K562 (cell line): ENCODE results near the gene FRMPD2. TPM values are rescaled to one million over a fixed set of nuclear protein-coding genes. Genes with fewer than 3 reads are reported as not detected.

Source experiments
- ATAC-seq: fragments of 200-7000 bp; cut with Tn5 transposase; 3 replicates; pipeline ENCODE4 v1.9.1; 2020; ENCODE audit warnings: moderate library complexity
- BruUV-seq: library from RNA; stranded (reverse); fragments of 400-500 nt; replicated peaks from 2 replicates; lab custom pipeline; 2021; lab: Mats Ljungman, UMichigan
- CTCF ChIA-PET: fragments of 300-600 bp; formaldehyde crosslinking; extraction: SDS; loops from one replicate; lab custom pipeline; 2021; ENCODE audit warnings: low intra/inter-chr PET ratio; lab: Yijun Ruan, JAX
- POLR2A ChIA-PET: fragments of 300-600, 350-650 bp; sonication (Branson Sonifier 250); formaldehyde crosslinking; extraction: SDS; loops from one replicate; lab custom pipeline; 2021; ENCODE audit warnings: antibody characterized with exemption, inconsistent platforms; lab: Yijun Ruan, JAX
- DNase-seq, 4 experiments: peaks; one replicate each; pipeline versions ENCODE4 v3.0.0 to v3.0.0-alpha.2; 2011 to 2018; ENCODE audit warnings: low spot score in 3 of 4, mixed read lengths in 3 of 4; ENCODE audit errors: extremely low read depth in 1 of 4
- FAIRE-seq: peaks from 2 replicates; lab custom pipeline; 2011; peaks lifted over from hg19 to GRCh38; lab: Jason Lieb, UNC
- H2AFZ ChIP-seq: 2 replicates; pipeline ENCODE4 v1.6.0; 2011; ENCODE audit warnings: low read depth, low read length, control low read depth, inconsistent platforms
- H3K27ac ChIP-seq: fragments of 200-600 bp; 3 replicates; pipeline ENCODE4 v1.8.0; 2011; ENCODE audit warnings: low read depth, mild to moderate bottlenecking, control low read depth, inconsistent platforms, low read length, moderate library complexity, mixed read lengths; ENCODE audit errors: extremely low read depth
- H3K27me3 ChIP-seq, 2 experiments: fragments of 300-600 bp in 1 of 2; 2 replicates in 1 of 2; 3 replicates in 1 of 2; pipeline versions ENCODE4 v1.6.0 to v1.8.0; 2011; ENCODE audit warnings: inconsistent platforms in 2 of 2, low read length in 2 of 2, mild to moderate bottlenecking in 1 of 2, mixed read lengths in 1 of 2, moderate library complexity in 1 of 2; ENCODE audit not compliant: control insufficient read depth in 2 of 2, insufficient read depth in 2 of 2
- H3K36me3 ChIP-seq: fragments of 300-600 bp; 3 replicates; pipeline ENCODE4 v1.8.0; 2011; ENCODE audit warnings: mild to moderate bottlenecking, low read length, inconsistent platforms; ENCODE audit not compliant: control insufficient read depth, insufficient read depth
- H3K4me1 ChIP-seq, 2 experiments: fragments of 200-600 bp in 1 of 2; replicated peaks in 1 of 2; 2 replicates in 1 of 2; 3 replicates in 1 of 2; pipeline versions ENCODE4 v1.5.1 to v1.8.0; 2011; ENCODE audit warnings: inconsistent platforms in 2 of 2, low read length in 2 of 2, mild to moderate bottlenecking in 1 of 2, mixed read lengths in 1 of 2, moderate library complexity in 1 of 2; ENCODE audit not compliant: control insufficient read depth in 2 of 2, insufficient read depth in 2 of 2
- H3K4me2 ChIP-seq: 2 replicates; pipeline ENCODE4 v1.6.1; 2011; ENCODE audit warnings: low read length, control low read depth, inconsistent platforms, mixed read lengths; ENCODE audit not compliant: insufficient read depth
- H3K4me3 ChIP-seq: fragments of 200-600 bp; sonication (generic), shearing (Covaris generic); 2 replicates; pipeline ENCODE4 v1.5.1; 2016; ENCODE audit warnings: control low read depth, inconsistent platforms
- H3K79me2 ChIP-seq: fragments of 200-600 bp; 3 replicates; pipeline ENCODE4 v1.8.0; 2011; ENCODE audit warnings: low read length, inconsistent platforms; ENCODE audit not compliant: control insufficient read depth, insufficient read depth
- H3K9ac ChIP-seq, 2 experiments: 2 replicates each; pipeline versions ENCODE4 v1.6.0 to v1.6.1; 2011; ENCODE audit warnings: low read depth in 2 of 2, low read length in 2 of 2, control low read depth in 1 of 2, inconsistent platforms in 1 of 2, mild to moderate bottlenecking in 1 of 2, mixed read lengths in 1 of 2; ENCODE audit not compliant: insufficient read depth in 1 of 2
- H3K9me1 ChIP-seq: one replicate; pipeline ENCODE4 v1.6.0; 2011; ENCODE audit warnings: inconsistent platforms, mild to moderate bottlenecking, low read length, moderate library complexity; ENCODE audit not compliant: control insufficient read depth, insufficient read depth
- H3K9me3 ChIP-seq: replicated peaks from 2 replicates; pipeline ENCODE4 v1.5.1; 2011; ENCODE audit warnings: low read depth, low read length, inconsistent platforms; ENCODE audit not compliant: control insufficient read depth, insufficient read depth
- H4K20me1 ChIP-seq: replicated peaks from 2 replicates; pipeline ENCODE4 v1.6.1; 2011; ENCODE audit warnings: low read length, inconsistent platforms, mixed read lengths; ENCODE audit not compliant: control insufficient read depth, insufficient read depth
- LARP7 ChIP-seq: fragments of 450-650 bp; IDR thresholded peaks from 2 replicates; pipeline ENCODE4 v1.6.1; 2016
- POLR3A ChIP-seq: IDR thresholded peaks from 2 replicates; pipeline ENCODE4 v1.6.1; 2011; ENCODE audit warnings: borderline replicate concordance, mild to moderate bottlenecking, moderate library complexity; ENCODE audit not compliant: insufficient read length, insufficient read depth; ENCODE audit errors: extremely low read depth
- RBM22 ChIP-seq: fragments of 200-400 bp; formaldehyde crosslinking; IDR thresholded peaks from 2 replicates; pipeline ENCODE4 v1.6.1; 2018; ENCODE audit warnings: low read length, low read depth; ENCODE audit not compliant: poor library complexity, severe bottlenecking
- U2AF2 ChIP-seq: fragments of 200-400 bp; formaldehyde crosslinking; optimal IDR thresholded peaks from 2 replicates; pipeline ENCODE3; 2017; ENCODE audit warnings: low read depth, mild to moderate bottlenecking, low read length
- ZNF561 ChIP-seq: fragments of 450-650 bp; formaldehyde crosslinking; conservative IDR thresholded peaks from 2 replicates; pipeline ENCODE4 v1.4.0; 2020; ENCODE audit warnings: mild to moderate bottlenecking, moderate library complexity
- ZNF584 ChIP-seq: fragments of 200-800 bp; sonication (Bioruptor generic); IDR thresholded peaks from 2 replicates; pipeline ENCODE4 v1.6.1; 2016; ENCODE audit warnings: low read depth, mild to moderate bottlenecking, missing genetic modification characterization, missing compliant biosample characterization
- ZNF778 ChIP-seq: fragments of 450-650 bp; formaldehyde crosslinking; IDR thresholded peaks from 2 replicates; pipeline ENCODE4 v1.4.0; 2020; ENCODE audit warnings: mild to moderate bottlenecking, moderate library complexity
- WGBS: fragments of 100-300 bp; shearing (Covaris generic); methylation state at CpG from one replicate; pipeline ENCODE4 v1.1.6; 2016; ENCODE audit warnings: low coverage, mixed read lengths; ENCODE audit not compliant: insufficient coverage; ENCODE audit errors: missing lambda C conversion rate; 5-methylcytosine and 5-hydroxymethylcytosine counted together
- in situ Hi-C: fragments of 300-500 bp; cut with MboI; formaldehyde crosslinking; loops from 4 replicates; pipeline ENCODE4 v1.15.0; 2018; ENCODE audit warnings: inconsistent platforms, mixed read lengths
- intact Hi-C: fragments of 100-400 bp; cut with micrococcal nuclease; formaldehyde crosslinking; loops from 2 replicates; pipeline ENCODE4 v1.14.2; 2022
- polyA plus RNA-seq, 8 experiments: library from polyadenylated mRNA; depleted of rRNA in 4 of 8; stranded (reverse) in 5 of 8; unstranded in 3 of 8; fragments of >200 nt; fragmentation: Nextera tagmentation in 2 of 8; fragmentation: Illumina TruSeq in 1 of 8; extraction: Ambion mirVana in 2 of 8; extraction: Trizol in 1 of 8; gene quantifications; 2 replicates each; pipeline versions ENCODE4 v1.2.1 to v1.2.3, GENCODE V29; 2011 to 2014; ENCODE audit warnings: inconsistent platforms in 1 of 8, missing spikeins in 1 of 8
- total RNA-seq, 7 experiments: library from RNA; depleted of rRNA in 6 of 7; stranded (reverse); fragments of >200 nt in 6 of 7; fragmentation: Illumina TruSeq in 2 of 7; extraction: Trizol in 2 of 7; gene quantifications; 2 replicates each; pipeline versions ENCODE4 v1.2.1 to v1.2.3, GENCODE V29; 2011 to 2021; ENCODE audit warnings: low replicate concordance in 1 of 7

FRMPD2 gene
- total and polyA plus RNA-seq, 9 of the 15 experiments (the other 6 are each of a cell fraction or from before 2014, with no cell fraction given): 0.12 to 0.95 (median 0.33) TPM

GRCh38 chr10:48193556-48193955 is 80.9 kb downstream of the FRMPD2 start (continued):
- no peak for TF ChIP-seq RBM22

GRCh38 chr10:48192881-48193450 is 81.5 kb downstream of the FRMPD2 start:
- no peaks in the 10 kb centered on the region for H3K79me2 ChIP-seq
- WGBS: under 1% methylated on average over 9 of the region's 9 CpGs
- ChIA-PET POLR2A (no interaction called here), CTCF (no interaction called here)
- H2AFZ ChIP-seq: no peak overlapping the region
- no peaks in the 10 kb centered on the region for H3K4me1 ChIP-seq
- H3K36me3 ChIP-seq: no peaks in the 10 kb centered on the region
- H3K27me3 ChIP-seq: peaks cover 7 to 64% of the 10 kb centered on the region in 2 experiments; a peak in 4 of 5 replicates
- intact Hi-C loops: no loop called here
- H3K9me1 ChIP-seq: no peaks in the 10 kb centered on the region
- H3K4me2 ChIP-seq: no peak overlapping the region
- DNase-seq (no peak), FAIRE-seq (no peak), ATAC-seq (no peak)
- H3K9me3 ChIP-seq: no peaks in the 10 kb centered on the region
- 0 out of 2 replicates have a peak, but pooled peaks cover 4% of the 10 kb centered on the region for H4K20me1 ChIP-seq
- in situ Hi-C loops: no loop called here
- TF ChIP-seq ZNF561: no peak
- no peak for TF ChIP-seq LARP7
- TF ChIP-seq POLR3A: no peak
- TF ChIP-seq ZNF584 (CRISPR knock-in tag): no peak
- TF ChIP-seq U2AF2: no peak
- TF ChIP-seq ZNF778 (CRISPR knock-in tag): no peak
- no peak overlapping the region for H3K4me3 ChIP-seq
- BruUV-seq: no TSS peak
- H3K27ac ChIP-seq: no peak overlapping the region
- H3K9ac ChIP-seq: no peak overlapping the region
